Ammon's horn (tissue), 1 donor: ENCODE measurements around the gene MT1A.
"Not testable (repeated sequence)": the region's sequence is repeated elsewhere in the genome, so short reads cannot be mapped to it uniquely, and the experiment has no call there.

Experiments
- DNase-seq: peaks from one replicate; pipeline ENCODE4 v3.0.0-alpha.2; 2016; ENCODE audit warnings: low spot score

Gene MT1A

DNA sequence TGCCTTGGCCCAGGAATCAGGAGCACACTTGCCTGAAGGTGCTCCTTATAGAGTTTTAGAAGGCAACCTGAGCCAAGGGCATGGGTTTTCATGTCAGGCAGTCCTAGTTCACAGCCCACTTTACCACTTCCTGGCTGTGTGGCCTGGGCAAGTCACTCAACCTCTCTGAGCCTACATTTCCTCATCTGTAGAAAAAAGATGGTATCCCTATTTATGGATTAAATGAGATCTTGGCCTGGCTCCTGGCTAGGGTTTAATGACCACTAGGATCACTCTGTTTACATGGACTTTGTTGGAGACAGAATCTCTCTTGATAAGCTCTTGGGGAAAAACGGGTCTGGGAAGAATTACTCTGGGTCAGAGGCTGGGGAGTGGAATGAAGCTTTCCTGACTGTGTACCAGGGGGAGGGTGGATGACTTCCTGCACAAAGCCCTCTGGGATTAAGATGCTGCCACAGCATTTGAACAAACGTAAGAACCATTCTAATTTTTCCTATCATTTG lies 27.8 kb upstream of the MT1A start:
- no peak for DNase-seq

DNA sequence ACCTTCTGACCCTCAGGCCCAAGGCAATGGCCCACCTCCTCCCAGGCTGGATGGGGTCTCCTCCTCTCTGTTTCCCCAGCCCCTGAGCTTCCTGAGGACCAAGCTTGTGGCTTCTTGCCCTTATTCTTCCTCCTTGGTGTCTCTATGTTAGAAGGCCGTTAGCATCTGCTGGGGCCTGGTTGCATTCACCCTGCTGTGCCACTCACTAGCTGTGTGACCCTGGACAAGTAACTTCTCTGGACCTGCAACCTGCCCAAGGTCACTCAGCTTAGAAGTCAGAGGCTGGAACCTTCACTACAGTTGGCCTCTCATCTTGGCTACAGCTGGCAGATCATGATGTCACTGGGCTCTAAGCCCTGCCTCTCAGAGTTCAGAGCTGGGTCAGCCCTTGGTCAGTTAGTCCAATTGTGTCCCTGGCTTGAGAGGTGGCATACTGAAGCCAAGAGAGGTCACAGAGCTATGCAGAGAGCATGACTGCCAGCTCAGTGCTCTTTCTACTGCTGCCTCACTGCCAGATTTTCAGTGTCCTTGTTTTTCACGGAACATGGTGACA lies 27.1 kb upstream of the MT1A start:
- peak; percentile 72 for DNase-seq

- no peak for DNase-seq
These were observed 24.8 kb upstream of the MT1A start for GRCh38 chr16:56613706-56614105.

GRCh38 chr16:56614549-56614991 lies 23.9 kb upstream of the MT1A start:
- no peak for DNase-seq

DNA sequence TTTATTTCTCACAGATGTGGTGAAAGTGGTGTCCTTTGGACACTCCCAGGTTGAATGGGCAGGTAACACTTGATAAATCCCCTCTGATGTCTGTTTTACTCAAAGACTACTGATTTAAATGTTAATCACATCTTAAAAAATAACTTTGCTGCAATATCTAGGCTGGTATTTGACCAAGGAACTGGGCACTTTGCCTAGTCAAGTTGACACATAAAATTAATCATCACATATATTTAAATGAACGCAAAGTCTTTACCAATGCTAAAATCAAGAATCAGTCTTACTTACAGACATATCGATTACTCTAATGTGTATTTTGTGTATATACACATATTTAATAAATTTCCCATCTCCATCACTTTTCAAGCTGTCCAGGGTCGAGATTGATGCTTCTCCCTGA lies 23.1 kb upstream of the MT1A start:
- DNase-seq, result no peak

DNA sequence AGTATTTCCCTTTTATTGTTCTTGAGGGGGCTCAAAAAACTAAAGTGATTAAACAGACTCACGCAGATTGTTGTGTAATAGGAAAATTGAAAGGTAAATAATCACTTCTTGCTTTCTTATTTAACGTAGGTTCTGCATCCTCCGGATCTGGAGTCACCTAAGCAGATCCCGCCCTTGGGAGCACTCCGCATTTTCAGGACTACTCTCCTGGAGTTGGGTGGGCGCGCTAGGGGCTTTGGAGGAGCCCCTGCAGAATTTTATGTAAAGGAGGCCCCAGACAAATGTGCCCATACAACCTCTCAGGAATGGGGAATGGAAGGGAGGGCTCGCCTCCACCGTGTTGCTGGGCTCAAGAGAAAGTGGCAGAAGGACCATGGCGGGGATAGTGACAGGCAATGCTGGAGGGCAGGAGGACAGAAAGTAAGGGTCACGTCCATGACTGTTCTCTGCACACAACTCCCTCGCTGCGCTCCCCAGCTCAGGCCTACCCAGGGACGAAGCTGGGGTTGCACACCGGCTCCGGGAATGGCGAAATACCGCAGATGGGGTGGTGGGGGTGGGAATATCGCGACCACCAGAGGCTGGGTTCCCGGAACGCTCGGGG lies 21.8 kb upstream of the MT1A start:
- DNase-seq, result no peak

- peak; percentile 56 for DNase-seq
These were observed 21.0 kb upstream of the MT1A start for GRCh38 chr16:56617212-56618085.

GRCh38 chr16:56618138-56618537 lies 20.3 kb upstream of the MT1A start:
- DNase-seq, result no peak

DNA sequence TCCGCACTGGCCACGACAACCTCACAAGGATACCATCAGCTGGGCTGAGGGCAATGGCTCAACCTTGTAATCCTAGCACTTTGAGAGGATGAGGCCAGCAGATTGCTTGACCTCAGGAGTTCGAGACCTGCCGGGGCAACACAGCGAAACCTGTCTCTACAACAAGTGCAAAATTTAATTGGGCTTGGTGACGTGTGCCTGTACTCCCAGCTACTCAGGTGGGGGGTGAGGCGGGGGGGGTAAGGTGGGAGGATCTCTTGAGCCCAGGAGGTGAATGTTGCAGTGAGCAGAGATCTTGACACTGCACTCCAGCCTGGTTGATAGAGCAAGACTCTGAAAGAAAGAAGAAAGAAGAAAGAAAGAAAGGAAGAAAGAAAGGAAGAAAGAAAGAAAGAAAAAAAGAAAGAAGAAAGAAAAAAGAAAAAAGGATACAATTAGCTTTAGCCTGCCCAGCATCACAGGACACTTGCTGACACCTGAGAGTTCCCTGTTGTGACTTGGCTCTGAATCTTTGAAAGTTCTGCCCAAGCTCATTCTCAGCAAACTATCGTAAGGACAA lies 18.0 kb upstream of the MT1A start:
- DNase-seq, result no peak

DNA sequence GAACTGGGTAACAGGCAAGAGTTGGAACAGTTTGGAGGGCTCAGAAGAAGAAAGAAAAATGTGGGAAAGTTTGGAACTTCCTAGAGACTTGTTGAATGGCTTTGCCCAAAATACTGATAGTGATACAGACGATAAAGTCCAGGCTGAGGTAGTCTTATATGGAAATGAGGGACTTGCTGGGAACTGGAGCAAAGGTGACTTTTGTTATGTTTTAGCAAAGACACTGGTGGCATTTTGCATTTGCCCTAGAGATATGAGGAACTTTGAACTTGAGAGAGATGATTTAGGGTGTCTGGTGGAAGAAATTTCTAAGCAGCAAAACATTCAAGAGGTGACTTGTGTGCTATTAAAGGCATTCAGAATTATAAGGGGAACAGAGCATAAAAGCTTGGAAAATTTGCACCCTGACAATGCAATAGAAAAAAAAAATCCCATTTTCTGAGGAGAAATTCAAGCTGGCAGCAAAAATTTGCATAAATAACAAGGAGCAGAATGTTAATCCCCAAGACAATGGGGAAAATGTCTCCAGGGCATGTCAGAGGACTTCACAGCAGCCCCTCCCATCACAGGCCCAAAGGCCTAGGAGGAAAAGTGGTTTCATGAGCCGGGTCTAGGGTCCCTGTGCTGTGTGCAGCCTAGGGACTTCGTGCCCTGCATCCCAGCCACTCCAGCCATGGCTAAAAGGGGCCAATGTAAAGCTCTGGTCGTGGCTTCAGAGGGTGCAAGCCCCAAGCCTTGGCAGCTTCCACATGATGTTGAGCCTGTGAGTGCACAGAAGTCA lies 16.6 kb upstream of the MT1A start:
- DNase-seq, result not testable (repeated sequence)

DNA sequence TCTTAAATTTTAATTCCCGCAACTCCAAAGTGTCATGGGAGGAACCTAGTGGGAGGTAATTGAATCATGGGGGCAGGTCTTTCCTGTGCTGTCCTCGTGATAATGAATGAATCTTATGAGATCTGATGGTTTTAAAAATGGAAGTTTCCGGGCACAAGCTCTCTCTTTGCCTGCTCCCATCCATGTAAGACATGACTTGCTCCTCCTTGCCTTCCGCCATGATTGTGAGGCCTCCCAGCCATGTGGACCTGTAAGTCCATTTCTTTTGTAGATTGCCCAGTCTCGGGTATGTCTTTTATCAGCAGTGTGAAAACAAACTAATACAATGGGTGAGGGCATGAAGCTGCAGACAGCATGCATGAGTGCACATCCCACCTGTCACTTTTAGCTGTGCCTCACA lies 15.3 kb upstream of the MT1A start:
- DNase-seq, result not testable (repeated sequence)

DNA sequence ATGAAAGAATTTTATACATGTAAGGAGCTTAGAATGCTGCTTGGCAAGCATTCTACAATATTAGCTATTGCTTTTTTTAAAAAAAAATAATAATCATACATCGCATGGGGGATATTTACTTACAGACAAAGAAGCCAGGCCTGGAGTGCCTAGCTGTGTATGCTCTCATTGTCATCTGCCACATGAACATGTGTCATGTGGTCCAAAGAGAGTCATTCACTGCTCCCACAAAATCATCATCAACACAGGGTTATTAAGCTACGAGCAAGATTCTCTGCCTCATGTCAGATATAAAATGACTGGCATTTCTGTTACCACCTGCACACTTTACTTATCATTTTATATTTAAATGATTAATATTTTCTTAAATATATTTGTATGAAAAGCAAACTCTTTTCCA lies 14.8 kb upstream of the MT1A start:
- no peak for DNase-seq

GRCh38 chr16:56625140-56625942 lies 13.1 kb upstream of the MT1A start, which contains the start of gene MT1E:
Gene MT1E (plus strand): TSS chr16:56625781. CDS start chr16:56625852, 71 bp downstream.
- peak; percentile 69 for DNase-seq

DNA sequence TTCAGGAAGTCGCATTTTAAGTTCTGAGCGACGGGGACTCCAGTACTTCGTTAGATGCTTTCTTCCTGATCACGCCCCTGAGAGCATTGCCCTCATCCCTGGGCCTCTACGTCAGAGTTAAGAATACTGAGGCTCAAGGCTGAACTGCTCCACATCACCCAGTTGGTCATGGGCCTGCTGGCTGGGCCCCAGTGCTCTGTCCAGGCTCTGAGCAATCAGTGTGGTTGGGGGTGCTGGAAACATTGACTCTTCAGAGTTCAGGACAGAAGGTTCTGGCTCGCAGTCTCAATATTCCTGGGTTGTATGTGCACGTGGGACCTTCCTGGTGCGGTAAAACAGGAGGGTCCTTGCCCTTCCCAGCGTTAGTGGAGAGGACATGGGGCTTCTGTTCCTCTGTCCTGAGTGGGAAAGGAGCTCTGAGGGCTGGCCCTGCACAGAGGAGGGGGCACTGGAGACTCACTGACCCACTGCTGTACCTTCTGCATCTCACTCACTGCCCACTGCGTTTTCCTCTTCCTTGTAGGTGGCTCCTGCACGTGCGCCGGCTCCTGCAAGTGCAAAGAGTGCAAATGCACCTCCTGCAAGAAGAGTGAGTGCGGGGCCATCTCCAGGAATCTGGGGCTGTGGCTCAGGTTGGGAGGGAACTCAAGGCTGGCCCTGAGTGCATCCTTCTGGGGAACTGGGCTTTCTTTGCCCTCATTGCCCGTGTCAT lies 12.4 kb upstream of the MT1A start:
- peak; percentile 28 for DNase-seq

GRCh38 chr16:56626685-56627084 lies 11.8 kb upstream of the MT1A start:
- DNase-seq, result no peak

GRCh38 chr16:56628486-56629350 lies 9.7 kb upstream of the MT1A start:
- no peak for DNase-seq

GRCh38 chr16:56629531-56629930 lies 8.9 kb upstream of the MT1A start:
- no peak for DNase-seq

DNA sequence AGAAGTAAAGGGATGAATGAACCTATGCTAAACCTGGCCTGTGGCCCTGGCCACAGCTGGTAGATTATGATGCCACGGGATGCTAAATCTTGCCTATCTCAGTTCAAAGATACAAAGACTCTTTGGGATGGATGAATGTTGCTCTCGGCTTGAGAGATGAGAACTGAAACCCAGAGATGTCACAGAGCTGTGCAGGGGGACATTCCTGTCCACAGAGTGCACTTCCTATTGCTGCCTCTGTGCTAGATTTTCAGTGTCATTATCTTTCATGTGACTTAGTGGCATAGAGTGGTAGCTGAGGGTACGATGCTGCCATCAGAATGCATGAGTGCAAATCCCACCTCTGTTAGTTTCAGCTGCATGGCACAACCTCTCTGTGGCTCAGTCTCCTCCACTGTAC lies 8.3 kb upstream of the MT1A start:
- DNase-seq, result no peak

- no peak for DNase-seq
These were observed 7.3 kb upstream of the MT1A start for GRCh38 chr16:56631197-56631596.
